ENCODE results near the gene RRAGB.

- TF ChIP-seq FOXA1 (IDR thresholded peaks at IDR 0.05) (no peak), BHLHE40 (IDR thresholded peaks at IDR 0.05; ENCODE audit: borderline replicate concordance) (no peak), L3MBTL2 (conservative IDR thresholded peaks at IDR 0.05) (no peak), PKNOX1 (IDR thresholded peaks at IDR 0.05) (no peak), ELF4 (IDR thresholded peaks at IDR 0.05) (no peak), ARNT (IDR thresholded peaks at IDR 0.05) (no peak)
Observed at GRCh38 chrX:55759478-55759877, 41.9 kb downstream of the RRAGB start.

Data from HEK293T (cell line).